GM18873 (cell line): ENCODE data around the gene GAS6.

ENCODE experiments used
- ATAC-seq: cut with Tn5 transposase; IDR thresholded peaks from one replicate; pipeline ENCODE4 v1.9.1; 2021; ENCODE audit warnings: mild to moderate bottlenecking, moderate library complexity, moderate number of reproducible peaks; ENCODE audit not compliant: unreplicated experiment, low FRiP score

The GAS6 gene

DNA sequence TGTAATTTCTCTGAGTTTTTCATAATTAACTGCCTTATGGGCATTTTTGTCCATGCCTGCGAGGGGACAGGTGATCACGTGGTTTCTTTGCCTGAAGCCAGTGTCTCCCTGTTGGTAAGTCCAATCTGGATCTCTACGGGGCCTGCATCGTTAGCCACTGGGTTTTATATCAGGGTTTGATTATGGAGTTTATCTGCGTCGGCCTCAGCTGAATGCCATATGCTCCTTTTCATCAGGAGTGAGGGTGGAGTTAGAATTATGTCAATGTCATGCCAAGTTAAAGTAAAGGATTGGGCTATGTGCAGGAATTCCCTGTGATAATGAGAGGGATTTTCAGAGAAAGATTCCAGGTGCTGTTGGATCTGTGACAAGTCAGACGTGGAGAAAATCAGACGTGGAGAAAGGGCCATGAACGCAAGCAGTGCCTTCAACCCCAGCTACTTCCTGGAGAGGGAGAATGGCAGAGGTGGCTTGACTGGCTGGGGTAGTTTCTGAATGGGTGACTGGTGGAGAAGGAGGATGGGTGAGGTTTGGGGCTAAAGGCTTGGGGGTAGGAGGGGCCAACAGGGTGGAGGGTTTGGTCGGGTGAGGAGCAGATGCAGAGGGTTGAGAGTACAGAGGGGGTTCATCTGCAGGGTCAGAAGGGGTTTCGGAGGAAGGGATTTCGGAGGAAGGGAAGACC is 80.5 kb downstream of the GAS6 start:
- no peak for ATAC-seq

DNA sequence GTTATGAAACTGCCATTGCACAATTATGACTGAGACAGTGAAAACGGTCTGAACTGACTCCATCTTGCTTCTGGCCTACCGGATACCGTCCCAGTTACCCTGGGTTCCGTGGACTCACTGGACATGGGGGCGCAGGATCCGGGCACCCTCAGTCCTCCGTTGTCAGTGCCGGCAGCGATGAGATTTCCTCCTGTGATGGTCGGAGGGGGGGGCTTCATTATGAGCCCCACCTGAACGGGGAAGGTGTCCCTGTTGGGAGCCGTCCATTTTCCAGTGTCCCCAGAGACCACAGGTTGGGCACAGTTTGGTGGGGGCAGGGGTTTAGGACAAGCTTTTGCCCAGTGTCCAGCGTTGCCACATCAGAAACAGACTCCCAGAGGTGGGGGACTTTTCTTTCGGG is 81.4 kb downstream of the GAS6 start:
- ATAC-seq = no peak

DNA sequence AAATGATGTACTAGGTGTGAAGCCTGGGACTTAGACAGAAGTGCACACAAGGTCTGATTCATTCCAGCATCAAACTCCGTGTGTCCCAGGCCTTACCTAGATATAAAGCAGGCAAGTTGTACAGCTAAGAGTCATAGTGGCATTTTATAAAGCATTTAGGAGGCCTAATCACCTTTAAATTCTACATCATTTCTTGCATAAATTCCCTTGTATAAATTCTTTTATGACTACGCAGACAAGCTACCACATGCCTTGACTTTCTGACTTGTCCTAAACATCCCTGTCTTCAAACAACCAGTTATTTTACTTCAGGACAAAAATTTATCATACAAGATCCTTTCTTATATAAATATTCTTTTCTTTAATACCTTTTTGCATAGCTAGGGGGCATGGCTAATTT is 82.3 kb downstream of the GAS6 start:
- no peak for ATAC-seq

DNA sequence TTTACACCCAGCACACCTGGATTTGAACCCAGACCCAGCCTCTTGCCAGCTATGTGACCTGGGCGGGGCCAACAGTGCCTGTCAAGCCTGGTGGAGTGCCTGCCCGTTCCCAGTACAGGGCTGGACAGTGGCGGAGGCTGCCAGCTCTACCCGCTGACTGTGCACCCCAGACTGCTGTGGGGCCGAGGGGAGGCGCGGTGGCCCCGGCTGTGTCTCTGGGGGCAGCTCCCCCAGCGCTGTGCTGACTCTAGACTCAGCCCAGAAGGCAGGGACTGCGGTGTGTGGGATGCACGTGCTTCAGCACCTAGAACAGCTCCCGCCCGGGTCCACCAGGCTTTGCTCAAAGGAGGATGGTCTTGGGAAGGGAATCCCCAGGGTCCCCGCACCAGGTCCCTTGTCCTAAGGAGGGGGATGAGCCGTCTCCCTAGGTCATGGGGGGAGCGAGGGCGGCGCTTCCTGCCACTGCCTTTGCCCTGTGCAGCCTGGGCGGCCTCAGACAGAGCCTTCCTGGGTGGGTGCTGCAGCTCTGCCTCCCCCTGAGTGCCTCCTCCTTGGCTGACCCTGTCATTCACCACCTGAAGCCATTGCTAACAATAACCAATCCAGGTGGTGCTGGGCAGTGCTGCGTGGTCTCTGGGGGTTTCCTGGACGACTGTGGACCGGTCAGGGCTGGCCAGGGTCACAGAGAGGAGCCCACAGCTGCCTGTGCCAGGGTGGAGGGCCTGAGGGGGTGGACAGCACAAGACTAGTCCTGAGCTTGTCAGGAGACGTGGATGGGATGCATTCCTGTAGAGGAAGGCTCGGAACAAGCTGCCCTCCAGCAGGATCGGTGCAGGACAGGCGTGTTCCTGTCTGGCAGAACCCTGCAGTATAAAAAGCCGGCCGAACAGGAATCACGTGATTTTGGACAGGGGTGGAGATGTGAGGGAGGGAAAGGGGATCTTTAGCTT is 86.3 kb downstream of the GAS6 start:
- no peak for ATAC-seq

DNA sequence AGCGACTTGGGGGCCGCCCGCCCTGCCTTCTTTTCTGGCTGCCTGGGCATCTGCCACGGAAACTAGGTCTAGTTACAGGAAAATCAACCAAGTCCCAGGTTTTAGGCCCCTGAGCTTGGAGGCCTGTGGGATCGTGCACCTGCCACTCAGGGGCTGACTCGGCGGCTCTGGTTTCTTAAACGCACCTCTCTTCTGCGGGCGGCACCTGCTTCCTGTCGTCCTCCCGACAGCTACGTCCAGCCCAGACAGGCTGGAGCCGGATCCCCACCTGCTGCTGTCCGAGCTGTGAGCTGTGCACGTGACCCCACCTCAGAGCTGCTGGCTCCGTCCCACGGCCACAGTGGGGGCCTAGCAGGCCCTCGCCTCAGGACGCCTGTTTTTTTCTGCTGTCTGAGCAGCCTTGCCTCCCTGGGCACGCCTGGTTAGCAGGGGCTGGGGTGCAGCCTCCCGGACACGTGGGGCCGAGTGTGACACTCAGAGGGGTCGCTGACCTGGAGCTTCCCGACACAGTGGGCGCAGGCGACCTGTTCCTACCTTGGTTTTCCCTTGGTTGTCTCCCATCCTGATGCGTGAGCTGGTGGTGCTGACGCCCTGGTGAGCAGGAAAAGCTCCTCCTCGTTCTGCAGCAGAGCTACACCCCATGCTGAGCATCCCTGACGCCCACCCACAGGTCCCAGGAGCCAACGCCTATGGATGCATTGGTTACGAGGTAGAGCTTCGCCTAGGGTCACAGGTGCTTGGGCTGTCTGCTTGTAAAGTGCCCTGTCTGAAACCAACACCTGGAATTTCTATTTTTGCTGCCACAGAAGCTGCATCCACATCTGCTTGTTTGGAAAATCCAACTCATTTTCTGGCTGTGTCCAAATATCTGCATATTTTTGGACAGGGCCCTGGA is 87.4 kb downstream of the GAS6 start:
- ATAC-seq = no peak

DNA sequence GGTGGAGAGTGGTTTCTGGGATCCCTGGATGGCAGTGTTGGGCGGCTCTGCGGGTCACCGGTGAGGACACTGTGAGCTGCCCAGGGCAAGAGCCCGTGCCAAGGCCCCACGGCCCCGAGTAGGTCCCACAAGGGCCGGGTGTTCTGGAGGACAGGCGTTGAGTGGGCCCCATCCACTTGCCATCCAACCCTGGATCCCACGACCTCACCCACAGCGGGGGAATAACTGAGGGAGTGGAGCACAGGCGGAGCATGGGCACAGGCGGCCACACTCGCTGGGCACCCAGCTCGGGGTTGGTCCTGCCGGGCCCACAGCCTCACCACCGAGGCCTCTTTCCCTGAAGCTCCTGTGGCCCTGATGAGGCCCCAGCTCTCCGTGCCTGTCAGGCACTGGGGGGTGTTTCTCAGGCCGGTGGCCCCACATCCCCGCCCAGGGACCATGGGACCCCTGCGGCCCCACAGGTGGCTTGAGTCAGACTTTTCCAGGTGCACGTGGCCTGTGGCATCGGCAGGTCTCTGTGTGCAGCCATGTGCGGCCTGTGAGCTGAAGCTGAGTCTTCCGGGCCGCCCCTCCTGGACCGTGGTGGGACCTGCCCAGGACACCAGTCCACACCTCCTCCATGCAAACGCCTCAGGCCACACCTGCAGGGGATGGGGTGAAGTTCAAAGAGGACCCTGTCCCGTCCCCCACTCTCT is 88.3 kb downstream of the GAS6 start:
- no peak for ATAC-seq

DNA sequence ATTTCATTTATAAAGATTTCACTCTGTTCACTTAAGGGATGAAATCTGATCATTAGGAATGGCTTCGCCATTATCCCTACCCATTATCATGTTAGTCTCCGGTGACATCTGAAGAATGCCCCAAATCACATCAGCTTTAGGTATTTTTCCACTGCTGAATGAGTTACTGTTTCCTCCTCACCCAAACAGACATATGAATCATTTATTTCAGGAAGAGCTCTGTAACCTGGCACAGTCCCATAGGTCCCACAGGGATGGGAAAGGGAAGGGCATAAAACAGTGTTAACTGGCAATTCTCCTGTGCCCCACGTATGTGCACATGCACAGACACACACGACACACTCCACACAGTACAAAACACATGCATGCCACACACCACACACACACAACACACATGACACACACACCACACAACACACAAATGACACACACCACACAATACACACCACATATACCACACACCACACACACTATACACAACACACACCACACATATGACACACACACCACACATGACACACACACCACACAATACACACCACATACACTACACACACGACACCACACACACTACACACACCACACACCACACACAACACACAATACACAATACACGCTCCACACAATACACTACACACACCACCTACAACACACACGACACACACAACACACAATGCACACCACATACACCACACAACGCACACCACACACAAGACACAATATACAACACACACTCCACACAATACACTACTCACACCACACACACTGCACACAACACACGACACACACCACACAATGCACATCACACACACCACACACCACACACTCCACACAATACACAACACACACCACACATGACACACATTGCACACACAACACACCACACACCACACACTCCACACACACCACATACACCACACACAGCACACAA is 89.4 kb downstream of the GAS6 start:
- no peak for ATAC-seq

DNA sequence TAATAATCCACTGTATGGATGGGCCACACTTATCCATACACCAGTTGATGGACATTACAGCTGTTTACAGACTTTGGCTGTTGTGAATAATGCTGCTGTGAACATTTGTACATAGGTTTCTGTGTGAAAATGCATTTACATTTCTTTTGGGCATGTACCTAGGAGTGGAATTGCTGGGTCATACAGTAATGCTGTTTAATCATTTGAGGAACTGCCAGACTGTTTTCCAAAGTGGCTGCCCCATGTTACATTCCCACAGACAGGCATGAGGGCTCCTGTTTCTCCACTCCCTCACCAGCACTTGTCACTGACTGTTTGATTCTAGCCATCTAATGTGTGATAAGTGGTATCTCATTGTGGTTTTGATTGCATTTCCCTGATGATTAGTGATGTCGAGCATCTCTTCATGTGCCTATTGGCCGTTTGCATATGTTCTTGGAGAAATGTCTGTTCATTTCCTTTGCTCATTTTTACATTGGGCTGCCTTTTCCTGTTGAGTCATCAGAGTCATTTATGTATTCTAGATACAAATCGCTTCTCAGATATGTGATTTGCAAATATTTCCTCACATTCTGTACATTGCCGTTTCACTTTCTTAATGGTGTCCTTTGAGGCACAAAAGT is 92.1 kb downstream of the GAS6 start:
- ATAC-seq = no peak

DNA sequence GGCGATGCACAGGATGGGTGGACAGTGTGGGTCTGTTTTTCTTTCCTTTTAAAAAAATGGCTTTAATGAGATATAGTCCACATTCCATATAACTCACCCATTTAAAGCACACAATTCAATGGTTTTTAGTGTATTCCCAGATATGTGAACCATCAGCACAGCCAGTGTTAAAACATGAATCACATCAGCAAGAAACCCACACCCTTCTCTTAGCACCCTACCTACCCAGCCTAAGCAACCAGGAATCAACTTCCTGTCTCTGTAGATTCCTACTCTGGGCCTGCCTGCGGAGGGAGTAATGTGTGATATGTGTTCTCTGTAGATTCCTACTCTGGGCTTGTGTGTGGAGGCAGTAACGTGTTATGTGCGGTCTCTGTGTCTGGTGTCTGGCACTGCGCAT is 92.9 kb downstream of the GAS6 start:
- ATAC-seq = no peak
